Parathyroid adenoma (tissue), 2 donors: Measurements from ENCODE around the gene AHDC1.

ENCODE experiments used
- H2AFZ ChIP-seq: fragments of 300-600 bp; sonication (generic); one replicate; pipeline ENCODE4 v1.7.0; 2017; ENCODE audit warnings: antibody characterized with exemption, mild to moderate bottlenecking
- H3K27ac ChIP-seq: fragments of 300-600 bp; sonication (generic); one replicate; pipeline ENCODE4 v1.7.0; 2017
- H3K27me3 ChIP-seq: fragments of 300-600 bp; sonication (generic); one replicate; pipeline ENCODE4 v1.7.0; 2017; ENCODE audit warnings: low read length; ENCODE audit not compliant: control insufficient read depth, insufficient read depth
- H3K36me3 ChIP-seq: fragments of 300-600 bp; sonication (generic); one replicate; pipeline ENCODE4 v1.7.0; 2017; ENCODE audit warnings: low read length; ENCODE audit not compliant: control insufficient read depth, insufficient read depth
- H3K4me1 ChIP-seq: fragments of 300-600 bp; sonication (generic); one replicate; pipeline ENCODE4 v1.7.0; 2017; ENCODE audit warnings: control low read depth
- H3K4me2 ChIP-seq: fragments of 300-600 bp; sonication (generic); one replicate; pipeline ENCODE4 v1.7.0; 2017; ENCODE audit warnings: low read length
- H3K4me3 ChIP-seq: fragments of 300-600 bp; sonication (generic); one replicate; pipeline ENCODE4 v1.7.0; 2017; ENCODE audit warnings: low read depth, low read length
- H3K79me2 ChIP-seq: fragments of 300-600 bp; sonication (generic); one replicate; pipeline ENCODE4 v1.7.0; 2017; ENCODE audit warnings: control low read depth
- H3K9ac ChIP-seq: fragments of 300-600 bp; sonication (generic); one replicate; pipeline ENCODE4 v1.7.0; 2017; ENCODE audit warnings: mild to moderate bottlenecking
- H3K9me3 ChIP-seq: fragments of 300-600 bp; sonication (generic); one replicate; pipeline ENCODE4 v1.7.0; 2017; ENCODE audit warnings: low read length; ENCODE audit not compliant: control insufficient read depth
- CTCF ChIP-seq: fragments of 300-600 bp; sonication (generic); IDR thresholded peaks from one replicate; pipeline ENCODE4 v1.7.0; 2017; ENCODE audit warnings: antibody characterized with exemption, mild to moderate bottlenecking
- donor health status: primary hyperparathyroidism.

The AHDC1 gene

GRCh38 chr1:27603681-27604578 is at the start of gene AHDC1:
TSS of gene AHDC1 (minus strand) at chr1:27604144. CDS start at chr1:27552115, 52,029 bp downstream.
- H3K4me1 ChIP-seq, result no peaks in the 10 kb centered on the region

GRCh38 chr1:27652111-27652864 is 48.3 kb upstream of the AHDC1 start:
- Histone ChIP-seq H3K79me2 (no peaks in the 10 kb centered on the region), H3K9me3 (no peaks in the 10 kb centered on the region), H3K36me3 (no peaks in the 10 kb centered on the region), H3K4me3 (no peak overlapping the region), H3K9ac (no peak overlapping the region), H3K27me3 (no peaks in the 10 kb centered on the region), H2AFZ (no peak overlapping the region), H3K4me2 (no peak overlapping the region), H3K27ac (no peak overlapping the region), H3K4me1 (no peaks in the 10 kb centered on the region)
- TF ChIP-seq CTCF, result no peak

More at GRCh38 chr1:27603681-27604578, at the start of gene AHDC1:
- peak within 1 kb of the TSS; percentile 75 for H3K27ac ChIP-seq
- H3K4me3 ChIP-seq, result peak within 1 kb of the TSS; percentile 82
- H3K9ac ChIP-seq, result peak within 1 kb of the TSS; percentile 19
- H3K9me3 ChIP-seq, result no peaks in the 10 kb centered on the region
- peaks cover 5% of the 10 kb centered on the region for H3K79me2 ChIP-seq
- H3K36me3 ChIP-seq, result no peaks in the 10 kb centered on the region
- peak within 1 kb of the TSS; percentile 75 for H3K4me2 ChIP-seq
- no peak for TF ChIP-seq CTCF
- H3K27me3 ChIP-seq, result no peaks in the 10 kb centered on the region
- peak within 1 kb of the TSS; percentile 68 for H2AFZ ChIP-seq

- Histone ChIP-seq H3K36me3 (no peaks in the 10 kb centered on the region), H2AFZ (no peak overlapping the region), H3K4me3 (no peak overlapping the region), H3K9ac (no peak overlapping the region), H3K79me2 (no peaks in the 10 kb centered on the region), H3K9me3 (no peaks in the 10 kb centered on the region), H3K4me1 (no peaks in the 10 kb centered on the region), H3K27ac (no peak overlapping the region), H3K4me2 (no peak overlapping the region), H3K27me3 (no peaks in the 10 kb centered on the region)
- no peak for TF ChIP-seq CTCF
Measured at GRCh38 chr1:27650539-27651175, 46.7 kb upstream of the AHDC1 start.

GRCh38 chr1:27650171-27650538 is 46.2 kb upstream of the AHDC1 start:
- Histone ChIP-seq H3K4me1 (no peaks in the 10 kb centered on the region), H3K79me2 (no peaks in the 10 kb centered on the region), H3K27ac (no peak overlapping the region), H3K4me3 (no peak overlapping the region), H3K9me3 (no peaks in the 10 kb centered on the region), H3K9ac (no peak overlapping the region), H3K27me3 (no peaks in the 10 kb centered on the region), H3K36me3 (no peaks in the 10 kb centered on the region), H2AFZ (no peak overlapping the region), H3K4me2 (no peak overlapping the region)
- TF ChIP-seq CTCF, result no peak
